ENCODE results near the gene GRK3.
A peak's percentile ranks its signal among the peaks of the same experiment; 100 is the strongest.
"Not testable (repeated sequence)": the region's sequence is repeated elsewhere in the genome, so short reads cannot be mapped to it uniquely, and the experiment has no call there.

The GRK3 gene

DNA sequence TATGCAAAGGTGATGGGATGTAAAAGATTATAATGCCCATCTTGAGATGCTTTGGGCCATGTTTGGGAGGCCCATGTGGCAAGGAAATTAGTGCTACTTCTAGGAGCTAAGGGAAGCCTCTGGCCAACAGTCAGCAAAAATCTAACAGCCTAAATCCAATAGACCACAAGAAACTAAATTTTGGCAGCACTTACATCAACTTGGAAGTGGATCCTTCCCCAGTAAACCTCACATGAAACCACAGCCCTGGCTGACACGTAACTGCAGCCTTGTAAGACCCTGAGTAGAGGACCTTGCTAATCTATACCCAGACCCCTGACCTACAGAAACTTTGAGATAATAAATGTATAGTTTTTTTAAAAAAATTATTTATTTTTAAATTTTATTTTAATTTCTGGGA lies 13.1 kb upstream of the GRK3 start:
- DNase-seq (ENCODE audit: low spot score), result no peak

DNA sequence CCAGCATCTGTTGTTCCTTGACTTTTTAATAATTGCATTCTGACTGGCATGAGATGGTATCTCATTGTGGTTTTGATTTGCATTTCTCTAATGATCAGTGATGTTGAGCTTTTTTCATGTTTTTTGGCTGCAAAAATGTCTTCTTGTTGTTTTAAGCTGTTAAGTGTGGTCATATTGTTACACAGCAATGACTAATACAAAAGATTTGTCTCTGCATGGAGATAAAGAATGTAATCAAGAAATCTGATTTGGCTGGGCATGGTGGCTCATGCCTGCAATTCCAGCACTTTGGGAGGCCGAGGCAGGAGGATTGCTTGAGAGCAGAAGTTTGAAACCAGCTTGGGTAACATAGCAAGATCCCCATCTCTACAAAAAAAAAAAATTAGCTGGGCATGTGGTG lies 12.1 kb upstream of the GRK3 start:
- not testable (repeated sequence) for DNase-seq (ENCODE audit: low spot score)

DNA sequence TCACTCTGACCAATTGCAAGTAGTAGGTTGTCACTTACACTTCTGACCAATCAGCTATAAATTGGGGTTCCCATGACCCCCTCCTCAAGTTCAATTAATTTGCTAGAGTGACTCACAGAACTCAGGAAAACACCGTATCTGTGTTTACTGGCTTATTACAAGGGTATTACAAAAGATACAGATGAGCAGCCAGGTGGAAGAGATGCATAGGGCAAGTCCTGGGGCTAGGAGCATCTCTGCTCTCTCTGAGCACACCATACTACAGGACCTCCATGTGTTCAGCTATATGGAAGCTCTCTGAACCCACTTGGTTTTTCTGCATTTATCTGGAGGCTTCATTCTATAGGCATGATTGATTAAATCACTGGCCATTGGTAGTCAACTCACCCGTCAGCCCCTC lies 11.3 kb upstream of the GRK3 start:
- no peak for DNase-seq (ENCODE audit: low spot score)

DNA sequence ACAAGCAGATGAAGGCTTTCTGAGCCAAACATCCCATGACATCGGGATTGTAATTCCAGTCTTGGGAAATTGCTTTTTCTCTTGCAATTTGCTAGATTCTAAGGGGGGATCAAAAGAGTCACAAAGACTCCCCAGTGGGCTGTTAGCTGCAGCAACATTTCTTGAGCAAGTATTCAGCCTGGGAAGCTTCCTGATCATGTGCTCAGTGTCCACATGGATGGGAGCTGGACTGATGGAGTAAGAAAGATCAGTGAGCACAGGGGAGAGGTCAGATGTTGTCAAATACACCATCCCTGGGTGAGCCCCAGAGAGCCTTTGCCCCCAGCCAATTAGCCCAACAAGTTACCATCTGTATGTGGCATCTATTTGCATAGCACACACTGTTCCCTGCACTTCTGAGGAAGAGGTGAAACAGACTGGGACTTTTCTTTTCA lies 10.2 kb upstream of the GRK3 start:
- DNase-seq (ENCODE audit: low spot score), result no peak

DNA sequence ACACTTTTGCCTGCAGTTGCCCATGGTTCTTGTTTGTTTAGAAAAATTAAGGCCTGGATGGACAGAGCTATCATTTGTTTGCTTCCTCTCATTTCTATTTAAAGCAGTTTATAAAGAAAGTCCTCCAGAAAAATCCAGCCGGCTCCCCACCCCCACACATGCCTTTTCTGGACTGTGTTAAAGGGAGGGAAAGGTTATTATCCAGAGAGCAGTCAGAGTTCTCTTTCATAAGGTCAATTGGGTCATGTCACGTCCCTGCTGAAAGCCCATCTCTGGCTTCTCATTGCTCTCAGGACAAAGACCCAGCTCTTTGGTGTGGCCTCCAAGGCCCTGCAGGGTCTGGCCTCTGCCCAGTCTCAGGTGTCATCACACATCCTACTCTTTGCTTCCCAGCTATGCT lies 9.8 kb upstream of the GRK3 start:
- no peak for DNase-seq (ENCODE audit: low spot score)

DNA sequence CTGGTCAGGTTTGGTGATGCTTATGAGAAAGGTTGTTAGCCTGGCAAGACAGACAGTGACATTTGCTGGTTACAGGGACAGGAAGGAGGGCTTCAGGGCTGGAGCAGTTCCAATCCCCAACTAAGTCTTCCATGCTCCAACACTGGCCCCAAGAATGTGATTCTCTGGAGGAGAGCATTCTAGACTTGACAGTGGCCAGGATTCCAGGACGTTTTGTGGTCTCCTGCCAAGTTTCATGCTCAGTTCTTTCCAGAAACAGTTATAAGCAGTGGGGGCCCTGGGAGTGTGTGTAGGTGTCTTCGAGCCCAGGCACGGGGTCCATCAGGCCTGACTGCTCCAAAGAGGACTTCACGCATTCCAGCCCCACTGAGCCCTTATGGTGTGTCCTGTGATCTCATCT lies 8.9 kb upstream of the GRK3 start:
- no peak for DNase-seq (ENCODE audit: low spot score)

DNA sequence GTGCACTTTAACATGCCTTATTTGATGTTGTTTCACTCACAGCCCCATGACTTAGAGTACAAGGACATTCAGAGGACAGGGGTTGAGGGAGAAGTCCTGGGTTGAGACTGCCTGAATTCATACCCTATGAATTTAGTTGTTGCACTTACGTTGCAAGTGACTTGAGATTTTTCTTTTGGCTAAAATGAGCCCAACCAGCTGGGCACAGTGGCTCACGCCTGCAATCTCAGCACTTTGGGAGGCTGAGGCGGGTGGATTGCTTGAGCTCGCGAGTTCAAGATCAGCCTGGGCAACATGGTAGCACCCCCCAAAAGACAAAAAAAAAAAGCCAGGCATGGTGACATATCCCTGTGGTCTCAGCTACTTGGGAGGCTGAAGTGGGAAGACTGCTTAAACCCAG lies 7.3 kb upstream of the GRK3 start:
- no peak for DNase-seq (ENCODE audit: low spot score)

DNA sequence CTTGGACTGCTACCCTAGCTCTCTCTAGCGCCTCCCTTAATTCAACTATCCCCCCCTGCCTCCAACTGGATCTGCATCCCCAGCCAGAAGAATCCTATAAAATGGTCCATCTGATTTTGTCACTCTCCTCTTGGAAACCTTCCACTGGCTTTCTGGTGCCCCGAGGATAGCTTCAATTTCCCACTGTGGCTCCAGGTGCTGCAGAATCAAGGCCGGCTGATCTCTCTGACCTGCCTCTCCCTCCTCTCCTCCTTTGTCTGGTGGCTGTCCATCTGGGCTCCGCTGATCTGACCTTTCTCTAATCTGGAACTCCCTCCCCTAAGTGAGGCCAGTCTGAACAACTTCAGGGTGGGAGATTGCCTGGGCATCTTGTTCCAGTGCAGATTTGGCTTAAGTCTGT lies 6.1 kb upstream of the GRK3 start:
- no peak for DNase-seq (ENCODE audit: low spot score)

DNA sequence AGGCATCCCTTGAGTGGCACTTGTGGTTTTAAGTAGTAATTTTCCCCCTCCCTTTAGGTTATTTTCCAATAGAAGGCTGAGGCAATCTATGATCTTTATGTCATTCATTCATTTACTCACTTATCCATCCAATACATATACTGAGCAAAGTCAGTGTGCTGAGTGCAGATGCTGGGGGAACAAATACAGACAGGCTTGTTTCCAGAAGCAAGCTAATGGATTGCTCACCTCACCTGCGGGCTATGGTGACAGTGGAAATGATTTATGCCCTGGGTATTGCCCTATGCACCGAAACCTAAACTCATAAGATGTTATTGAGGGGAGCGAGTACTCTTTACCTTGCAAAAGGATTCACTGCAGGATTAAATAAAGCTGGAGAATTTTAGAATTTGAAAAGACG lies 4.6 kb upstream of the GRK3 start:
- not testable (repeated sequence) for DNase-seq (ENCODE audit: low spot score)

DNA sequence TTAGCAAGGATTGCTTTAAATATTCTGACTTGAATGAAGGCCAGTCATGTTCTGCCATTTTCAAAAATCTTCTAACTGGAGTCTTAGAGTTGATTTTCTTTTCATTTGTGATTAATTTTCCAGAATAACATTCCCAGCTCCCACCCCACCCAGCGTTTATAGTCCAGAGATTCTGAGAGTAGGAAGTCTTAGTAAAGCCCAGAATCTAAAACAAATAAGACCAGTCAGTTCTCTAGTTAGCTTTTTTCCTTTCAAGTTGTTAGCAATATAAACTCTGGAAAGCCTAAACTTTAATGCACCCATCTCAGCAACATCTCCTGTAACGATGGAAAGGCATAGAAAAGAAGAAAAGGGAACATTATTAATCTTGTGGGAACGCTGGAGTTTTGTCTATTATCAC lies 3.3 kb upstream of the GRK3 start:
- not testable (repeated sequence) for DNase-seq (ENCODE audit: low spot score)

DNA sequence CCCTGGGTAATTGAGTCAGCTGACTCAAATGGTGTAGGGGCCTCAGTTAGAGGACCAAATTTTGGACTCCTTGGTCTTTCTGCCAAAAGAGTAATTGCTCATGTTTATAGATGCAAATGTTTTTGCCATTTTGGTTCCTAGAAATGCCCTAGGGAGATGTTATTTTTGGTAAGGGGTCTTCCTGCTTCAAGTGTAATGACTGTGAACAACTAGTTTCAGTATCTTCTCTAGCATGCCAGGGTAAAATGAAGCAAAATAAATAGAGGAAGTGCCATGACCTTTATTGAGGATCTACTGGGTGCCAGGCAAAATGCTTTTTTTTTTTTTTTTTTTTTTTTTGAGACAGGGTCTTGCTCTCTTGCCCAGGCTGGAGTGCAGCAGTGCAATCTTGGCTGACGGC lies 2.5 kb upstream of the GRK3 start:
- DNase-seq (ENCODE audit: low spot score), result peak; percentile 71

DNA sequence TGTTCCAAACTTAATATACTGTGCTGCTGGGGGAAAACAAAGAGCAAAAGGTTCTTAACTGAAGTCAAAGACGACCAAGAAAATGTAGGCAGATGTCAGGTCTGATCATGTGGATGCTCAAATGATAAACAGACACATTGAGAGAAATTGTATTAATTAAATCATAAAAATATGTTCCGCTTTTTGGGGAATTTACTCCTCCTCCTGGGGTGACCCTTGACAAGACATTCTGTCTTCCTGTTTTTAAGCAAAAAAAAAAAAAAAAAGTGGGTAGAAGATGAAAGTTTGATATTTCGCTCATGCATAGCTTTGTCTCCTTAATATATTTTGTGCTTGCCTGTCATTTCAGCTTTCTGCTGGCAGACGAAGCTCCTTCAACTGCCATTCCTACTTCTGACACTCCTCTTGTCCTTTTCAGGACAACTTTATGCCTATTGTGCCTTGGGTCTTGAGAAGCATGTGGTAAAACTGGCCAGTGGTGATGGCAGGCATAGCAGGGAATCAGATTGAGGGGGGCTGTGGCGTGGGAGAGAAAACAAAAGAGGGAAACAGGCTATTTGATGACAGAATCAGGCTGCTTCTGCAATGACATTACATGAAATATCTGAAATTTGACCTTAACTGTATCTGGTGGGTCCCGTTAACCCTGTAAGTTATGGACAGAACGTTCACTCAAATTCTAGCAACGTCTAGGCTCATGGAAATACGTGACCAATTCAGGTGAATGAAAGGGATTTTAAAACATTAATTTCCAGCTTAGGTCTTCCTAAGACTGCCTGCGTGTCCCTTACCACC lies 1.3 kb upstream of the GRK3 start:
- peak; percentile 41 for DNase-seq (ENCODE audit: low spot score)

DNA sequence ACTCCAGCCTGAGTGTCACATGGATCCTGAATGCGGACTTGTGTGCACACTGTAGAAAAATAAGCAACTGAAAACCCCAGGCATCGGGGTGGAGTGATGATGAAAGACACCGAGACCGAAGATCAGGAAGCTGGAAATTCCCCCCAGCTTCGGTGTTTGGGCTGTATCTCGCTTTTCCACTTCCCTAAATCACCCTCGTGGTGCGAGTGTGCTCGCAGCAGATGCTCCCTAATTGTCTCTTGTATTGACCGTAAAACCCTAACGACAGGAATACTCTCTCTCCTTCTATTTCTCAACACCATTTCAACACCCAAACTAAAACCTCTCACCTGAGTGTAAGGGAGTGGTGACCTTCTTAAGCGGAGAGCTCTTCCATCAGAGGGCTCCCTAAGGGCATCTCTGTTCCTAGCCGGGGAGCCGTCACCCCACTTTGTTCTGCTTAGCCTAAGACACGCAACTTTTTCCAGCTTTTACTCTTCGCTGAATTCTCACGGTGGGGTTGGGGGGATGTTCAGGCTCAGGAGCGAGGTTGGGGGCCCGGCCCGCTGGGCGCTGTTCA lies 635 bp upstream of the GRK3 start:
- peak; percentile 59 for DNase-seq (ENCODE audit: low spot score)

DNA sequence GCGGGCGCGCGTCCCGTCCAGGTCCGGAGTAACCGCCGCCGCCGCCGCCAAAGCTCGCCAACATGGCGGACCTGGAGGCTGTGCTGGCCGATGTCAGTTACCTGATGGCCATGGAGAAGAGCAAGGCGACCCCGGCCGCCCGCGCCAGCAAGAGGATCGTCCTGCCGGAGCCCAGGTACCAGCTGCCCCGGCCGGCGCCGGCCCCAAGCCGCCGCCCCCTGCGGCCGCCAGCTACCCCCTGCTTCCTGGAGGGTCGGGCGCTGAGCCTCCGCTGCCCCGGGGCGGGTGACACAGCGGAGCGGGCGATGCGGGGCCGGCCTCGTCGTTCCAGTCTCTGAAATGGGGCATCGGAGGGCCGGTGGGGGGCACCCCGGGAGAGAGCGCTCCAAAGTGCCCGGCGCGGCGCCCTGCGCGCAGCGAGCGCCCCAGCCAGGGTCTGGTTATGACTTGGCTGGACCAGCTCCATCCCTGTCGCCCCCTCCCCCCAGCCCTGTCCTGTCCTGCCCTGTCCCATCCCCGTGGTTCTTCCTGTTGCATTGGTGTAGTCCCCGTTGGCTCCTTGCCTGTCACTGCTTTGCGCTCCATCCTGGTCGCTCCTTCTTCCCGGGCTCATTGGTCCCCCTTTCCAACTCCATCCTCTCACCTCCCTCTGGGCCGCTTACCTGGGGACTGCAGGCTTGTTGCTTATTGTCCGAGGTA lies 653 bp downstream of the GRK3 start:
- DNase-seq (ENCODE audit: low spot score), result peak; percentile 40

DNA sequence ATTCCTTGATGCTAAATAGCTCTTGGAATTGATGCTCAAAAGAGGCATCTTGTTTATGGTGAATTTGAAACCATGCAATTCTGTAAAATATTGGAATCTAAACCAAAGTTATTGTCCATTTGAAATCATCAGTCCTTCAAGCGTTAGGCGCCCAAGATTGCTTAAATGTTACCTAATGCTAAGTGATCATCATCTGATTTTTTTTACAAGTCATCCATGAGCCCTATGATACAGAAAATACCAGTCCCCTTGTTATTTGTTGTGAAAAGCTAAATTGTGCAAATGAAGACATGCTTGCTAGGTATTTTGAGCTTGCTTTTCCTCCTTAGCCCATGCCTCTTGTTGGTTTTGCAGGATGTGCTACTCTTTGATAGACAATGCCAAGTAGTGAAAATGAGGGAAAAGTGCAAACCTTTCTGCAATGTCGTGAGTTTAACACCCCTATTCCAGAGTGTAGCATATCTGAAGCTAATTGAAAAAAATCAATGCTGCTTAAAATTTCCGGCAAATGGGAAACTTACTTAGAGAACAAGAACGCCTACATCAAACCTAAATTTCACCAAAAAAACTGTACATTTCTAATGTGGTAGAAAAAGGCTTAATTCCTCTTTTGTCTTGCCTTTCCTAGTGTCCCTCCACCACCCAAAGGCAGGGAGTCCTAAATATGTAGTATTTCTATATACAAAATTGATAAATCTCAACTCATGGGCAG lies 1.9 kb downstream of the GRK3 start:
- peak; percentile 33 for DNase-seq (ENCODE audit: low spot score)

DNA sequence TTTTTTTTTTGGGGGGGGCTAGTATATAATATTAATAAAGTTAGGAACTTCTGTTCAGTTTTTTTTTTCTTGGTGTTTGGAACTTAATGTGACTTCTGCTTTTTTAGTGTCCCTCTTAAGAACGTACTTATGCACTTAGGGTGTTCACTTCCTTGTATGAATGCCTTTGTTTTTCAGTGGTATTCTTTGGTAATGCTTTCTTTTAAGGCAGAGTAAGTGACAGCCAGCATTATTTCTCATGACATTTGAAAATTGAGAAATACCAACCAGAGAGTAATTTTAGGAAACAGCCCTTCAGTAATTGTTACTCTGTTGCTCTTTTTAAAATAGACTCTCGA lies 2.4 kb downstream of the GRK3 start:
- DNase-seq (ENCODE audit: low spot score), result peak; percentile 62

DNA sequence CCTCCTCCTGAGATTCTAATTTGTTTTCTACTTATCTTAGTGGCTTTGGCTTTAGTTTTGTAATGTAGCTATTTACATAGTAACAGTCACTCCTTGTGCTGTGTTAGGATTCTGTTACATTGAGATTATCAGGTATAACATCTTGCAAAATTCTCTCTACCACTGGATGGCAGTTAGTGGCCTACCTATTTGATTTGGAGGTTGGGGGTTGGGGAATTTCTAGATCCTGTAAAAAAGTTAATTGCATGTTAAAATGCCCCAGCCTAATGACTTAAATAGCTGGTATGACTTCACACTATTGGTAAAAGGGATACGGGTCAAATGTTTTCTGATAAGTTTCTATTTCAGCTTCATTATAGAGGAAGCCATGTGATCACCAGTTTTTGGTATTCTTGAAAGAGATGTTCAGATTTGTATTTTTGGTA lies 2.8 kb downstream of the GRK3 start:
- DNase-seq (ENCODE audit: low spot score), result no peak

DNA sequence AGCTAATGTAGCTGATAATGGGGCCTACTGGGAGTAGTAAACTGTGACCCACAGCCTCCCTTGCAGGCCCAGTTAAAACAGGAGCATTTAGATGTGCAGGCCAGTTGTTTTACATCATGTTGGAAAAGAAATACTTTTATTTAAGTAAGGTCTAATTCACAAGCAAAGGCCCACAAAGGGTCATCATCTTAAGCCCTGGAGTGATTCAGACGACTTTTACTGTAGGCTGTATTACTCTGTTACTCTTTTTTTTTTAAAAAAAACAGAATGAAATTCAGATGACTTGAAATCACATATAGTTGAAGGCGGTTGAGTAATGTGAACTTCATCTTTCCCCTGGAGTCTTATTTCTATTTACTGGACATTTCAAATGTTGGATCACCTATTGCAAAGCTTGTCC lies 3.6 kb downstream of the GRK3 start:
- not testable (repeated sequence) for DNase-seq (ENCODE audit: low spot score)

DNA sequence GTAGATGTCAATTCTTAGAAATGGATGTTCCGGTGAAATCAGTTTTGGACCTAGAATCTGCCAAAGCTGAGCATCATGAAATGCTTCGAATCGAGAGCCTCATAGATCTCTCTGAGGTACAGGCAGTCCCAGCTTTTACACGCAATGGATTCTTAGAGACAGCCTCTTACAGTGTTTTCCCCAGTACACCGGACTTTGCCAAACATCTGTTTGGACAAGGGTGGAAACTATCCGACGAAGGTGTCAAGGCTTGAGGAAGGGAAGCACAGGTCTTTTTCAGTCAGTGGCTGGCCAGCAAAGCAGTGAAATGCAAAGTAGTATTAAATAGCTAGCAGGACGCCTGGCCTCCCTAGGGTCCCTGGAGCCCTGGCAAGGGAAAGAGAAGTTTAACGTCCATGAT lies 4.9 kb downstream of the GRK3 start:
- no peak for DNase-seq (ENCODE audit: low spot score)

DNA sequence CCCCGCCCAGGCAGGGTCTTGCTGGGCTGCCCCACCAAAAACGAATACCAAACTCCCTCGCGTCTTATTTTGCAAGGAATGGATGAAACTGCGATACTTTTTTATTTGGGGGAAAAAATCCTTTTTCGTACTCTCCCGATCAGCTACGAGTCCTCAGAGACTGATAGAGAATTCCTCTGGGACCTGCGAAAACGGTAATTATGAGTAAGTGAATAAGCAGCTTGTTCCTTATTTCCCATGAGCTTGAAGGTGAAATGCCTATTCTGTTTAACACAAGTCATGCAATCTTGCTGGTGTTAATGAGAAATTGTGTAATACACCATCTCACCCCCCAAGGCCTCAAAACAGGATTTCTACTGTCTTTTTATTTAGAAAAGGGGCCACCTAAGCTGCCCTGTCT lies 5.5 kb downstream of the GRK3 start:
- DNase-seq (ENCODE audit: low spot score), result no peak

DNA sequence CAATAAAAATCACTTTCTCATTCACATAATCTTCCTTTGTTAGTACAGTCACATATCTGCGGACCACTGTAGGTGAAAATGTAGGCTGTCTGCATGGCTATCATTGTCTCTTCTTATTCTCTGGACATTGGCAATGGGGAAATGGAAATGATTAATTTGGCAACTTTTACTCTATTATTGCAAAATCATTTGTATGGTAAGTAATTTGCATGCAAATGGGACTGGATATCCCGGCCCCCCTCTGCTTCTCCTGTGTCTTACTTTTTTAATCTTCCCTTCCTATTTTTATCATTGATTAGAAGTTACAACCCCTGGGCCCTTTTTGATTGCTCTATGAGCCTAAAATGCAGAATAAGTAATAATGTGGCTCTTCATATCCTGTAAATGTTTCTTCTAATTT lies 6.0 kb downstream of the GRK3 start:
- DNase-seq (ENCODE audit: low spot score), result no peak

DNA sequence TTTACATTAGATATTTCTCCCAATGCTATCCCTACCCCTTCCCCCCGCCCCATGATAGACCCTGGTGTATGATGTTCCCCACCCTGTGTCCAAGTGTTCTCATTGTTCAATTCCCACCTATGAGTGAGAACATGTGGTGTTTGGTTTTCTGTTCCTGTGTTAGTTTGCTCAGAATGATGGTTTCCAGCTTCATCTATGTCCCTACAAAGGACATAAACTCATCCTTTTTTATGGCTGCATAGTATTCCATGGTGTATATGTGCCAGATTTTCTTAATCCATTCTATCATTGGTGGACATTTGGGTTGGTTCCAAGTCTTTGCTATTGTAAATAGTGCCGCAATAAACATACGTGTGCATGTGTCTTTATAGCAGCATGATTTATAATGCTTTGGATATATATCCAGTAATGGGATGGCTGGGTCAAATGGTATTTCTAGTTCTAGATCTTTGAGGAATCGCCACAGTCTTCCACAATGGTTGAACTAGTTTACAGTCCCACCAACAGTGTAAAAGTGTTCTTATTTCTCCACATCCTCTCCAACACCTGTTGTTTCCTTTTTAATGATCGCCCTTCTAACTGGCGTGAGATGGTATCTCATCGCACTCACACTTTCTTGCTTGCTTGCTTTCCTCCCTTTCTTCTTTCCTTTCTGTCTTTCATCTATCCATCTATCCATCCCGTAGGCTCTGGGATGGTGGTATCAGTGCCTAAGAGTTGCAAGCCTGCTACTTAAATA lies 7.7 kb downstream of the GRK3 start:
- not testable (repeated sequence) for DNase-seq (ENCODE audit: low spot score)

Data from NAMALWA (cell line).